Activated CD8-positive, alpha-beta T cell treated with anti-CD3 and anti-CD28 coated beads, Interleukin-2, amount 10 ng/mL, durations not matched to agents 7 days and 5 days (primary cell): ENCODE results near the gene FAM168B. TPM values are rescaled to one million over a fixed set of nuclear protein-coding genes. Genes with fewer than 3 reads are reported as not detected.

Source experiments
- ATAC-seq: fragments of 150-1000 bp; cut with Tn5 transposase; one replicate; pipeline ENCODE4 v1.10.0; 2021; ENCODE audit warnings: moderate library complexity
- CTCF ChIA-PET: fragments of 350-600 bp; sonication (Branson Sonifier 250); formaldehyde crosslinking; loops from one replicate; lab custom pipeline; 2021; ENCODE audit warnings: antibody characterized with exemption; lab: Charles Lee
- POLR2A ChIA-PET: fragments of 350-600 bp; sonication (Branson Sonifier 250); formaldehyde crosslinking; loops from one replicate; lab custom pipeline; 2021; ENCODE audit warnings: antibody characterized with exemption; lab: Charles Lee
- DNase-seq: peaks from one replicate; pipeline ENCODE4 v3.0.0-alpha.2; 2020
- H3K27ac Mint-ChIP-seq: one replicate; pipeline ENCODE4 v1.8.0; 2021; ENCODE audit warnings: mild to moderate bottlenecking, mixed read lengths
- H3K27me3 Mint-ChIP-seq: one replicate; pipeline ENCODE4 v1.8.0; 2021; ENCODE audit warnings: low read depth, mixed read lengths
- H3K36me3 Mint-ChIP-seq: one replicate; pipeline ENCODE4 v1.8.0; 2021; ENCODE audit warnings: low read depth, mixed read lengths
- H3K4me1 Mint-ChIP-seq: one replicate; pipeline ENCODE4 v1.8.0; 2021; ENCODE audit warnings: low read depth, mixed read lengths
- H3K4me3 Mint-ChIP-seq: one replicate; pipeline ENCODE4 v1.8.0; 2021; ENCODE audit warnings: mild to moderate bottlenecking, mixed read lengths
- H3K9me3 Mint-ChIP-seq: one replicate; pipeline ENCODE4 v1.8.0; 2022; ENCODE audit warnings: mixed read lengths; ENCODE audit not compliant: insufficient read depth
- total RNA-seq, 2 experiments: library from RNA; stranded (reverse); gene quantifications; one replicate each; pipeline ENCODE4 v1.2.3, GENCODE V29; 2021

FAM168B gene
- total RNA-seq, 2 experiments from 2014 or later: 50.8 to 51.8 TPM

DNA sequence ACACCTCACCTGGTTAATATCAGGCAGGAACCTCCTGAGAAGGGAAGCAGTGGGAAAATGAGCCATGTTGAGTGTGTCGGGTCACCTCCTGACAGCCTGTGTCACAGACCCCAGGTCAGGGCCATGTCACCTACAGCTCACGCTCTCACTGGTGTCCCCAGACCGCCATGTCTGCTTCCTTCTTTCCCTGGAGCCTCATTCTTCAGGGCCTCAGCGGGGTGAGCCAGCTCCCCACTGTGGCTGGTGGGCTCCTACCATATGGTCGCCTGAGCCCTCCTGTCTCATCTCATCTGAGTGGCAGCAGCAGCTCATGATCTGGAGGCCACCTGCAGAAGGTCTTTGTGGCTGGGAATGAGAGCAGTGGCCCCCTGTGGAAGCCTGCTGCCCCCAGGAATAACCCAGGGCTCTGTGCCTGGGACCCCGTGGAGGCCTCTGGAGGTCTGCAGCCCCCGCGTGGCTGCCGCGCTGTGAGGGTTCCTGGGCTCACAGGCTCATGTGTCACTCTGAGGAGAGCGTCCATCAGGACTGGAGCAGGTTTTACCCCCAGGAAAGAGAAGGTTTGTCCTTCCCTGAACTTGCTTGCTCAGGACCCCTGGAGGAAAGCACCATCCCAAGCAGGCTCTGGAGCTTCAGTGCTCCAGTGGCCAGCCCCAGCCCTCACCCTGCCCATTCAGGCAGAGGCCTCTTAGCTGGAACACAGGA lies 56.4 kb downstream of the FAM168B start:
- ChIA-PET POLR2A (interaction anchor here (0.9 to 1.0 kb wide), 2 partner anchors 56 to 57 kb away, joined by 3 read pairs; partner anchors contain the start of gene FAM168B), CTCF (no interaction called here)
- no peak overlapping the region for H3K4me3 Mint-ChIP-seq
- H3K27ac Mint-ChIP-seq: no peak overlapping the region
- DNase-seq: no peak
- H3K36me3 Mint-ChIP-seq: peaks cover 13% of the 10 kb centered on the region
- ATAC-seq: no peak
- peaks cover 29% of the 10 kb centered on the region for H3K27me3 Mint-ChIP-seq
- H3K4me1 Mint-ChIP-seq: peaks cover 43% of the 10 kb centered on the region
- H3K9me3 Mint-ChIP-seq: no peaks in the 10 kb centered on the region

DNA sequence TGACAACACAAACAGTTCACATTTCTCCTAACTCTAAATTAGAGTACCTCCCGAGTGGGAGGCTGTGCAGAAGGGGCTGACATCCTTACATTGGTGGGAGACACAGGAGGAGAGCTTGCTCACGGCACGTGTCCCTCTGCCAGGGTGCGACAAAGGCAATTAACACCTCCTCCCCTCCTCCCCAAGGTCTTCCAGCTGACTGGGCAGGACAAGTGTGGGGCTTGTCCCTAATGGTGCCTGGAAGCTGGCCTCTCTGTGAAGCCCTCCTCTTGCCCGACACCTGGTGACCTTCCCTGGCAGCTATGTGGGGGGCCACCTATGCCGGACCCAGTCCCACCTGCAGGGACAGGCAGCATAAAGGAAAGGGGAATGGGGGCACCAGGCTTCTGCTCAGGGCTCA lies 57.0 kb downstream of the FAM168B start:
- no peak overlapping the region for H3K4me3 Mint-ChIP-seq
- H3K9me3 Mint-ChIP-seq: no peaks in the 10 kb centered on the region
- peaks cover 29% of the 10 kb centered on the region for H3K27me3 Mint-ChIP-seq
- CTCF ChIA-PET: no interaction called here
- no peak for DNase-seq
- H3K27ac Mint-ChIP-seq: no peak overlapping the region
- H3K36me3 Mint-ChIP-seq: peaks cover 11% of the 10 kb centered on the region
- peaks cover 37% of the 10 kb centered on the region for H3K4me1 Mint-ChIP-seq
- POLR2A ChIA-PET: interaction anchor here (0.5 to 1.0 kb wide), 3 partner anchors 56 to 68 kb away, joined by 3 to 5 read pairs (median 3); partner anchors contain the start of gene FAM168B
- no peak for ATAC-seq

- POLR2A ChIA-PET: interaction anchor here (0.5 to 1.0 kb wide), 2 partner anchors 57 to 68 kb away, joined by 3 to 5 read pairs; no protein-coding TSS in a partner anchor
- DNase-seq (peak; percentile 19), ATAC-seq (no peak)
- CTCF ChIA-PET: no interaction called here
- Mint-ChIP-seq H3K27ac (no peak overlapping the region), H3K4me3 (no peak overlapping the region), H3K27me3 (peaks cover 29% of the 10 kb centered on the region), H3K36me3 (peaks cover 7% of the 10 kb centered on the region), H3K9me3 (no peaks in the 10 kb centered on the region), H3K4me1 (peaks cover 32% of the 10 kb centered on the region)
Measured at GRCh38 chr2:131035826-131036231, 57.4 kb downstream of the FAM168B start.

DNA sequence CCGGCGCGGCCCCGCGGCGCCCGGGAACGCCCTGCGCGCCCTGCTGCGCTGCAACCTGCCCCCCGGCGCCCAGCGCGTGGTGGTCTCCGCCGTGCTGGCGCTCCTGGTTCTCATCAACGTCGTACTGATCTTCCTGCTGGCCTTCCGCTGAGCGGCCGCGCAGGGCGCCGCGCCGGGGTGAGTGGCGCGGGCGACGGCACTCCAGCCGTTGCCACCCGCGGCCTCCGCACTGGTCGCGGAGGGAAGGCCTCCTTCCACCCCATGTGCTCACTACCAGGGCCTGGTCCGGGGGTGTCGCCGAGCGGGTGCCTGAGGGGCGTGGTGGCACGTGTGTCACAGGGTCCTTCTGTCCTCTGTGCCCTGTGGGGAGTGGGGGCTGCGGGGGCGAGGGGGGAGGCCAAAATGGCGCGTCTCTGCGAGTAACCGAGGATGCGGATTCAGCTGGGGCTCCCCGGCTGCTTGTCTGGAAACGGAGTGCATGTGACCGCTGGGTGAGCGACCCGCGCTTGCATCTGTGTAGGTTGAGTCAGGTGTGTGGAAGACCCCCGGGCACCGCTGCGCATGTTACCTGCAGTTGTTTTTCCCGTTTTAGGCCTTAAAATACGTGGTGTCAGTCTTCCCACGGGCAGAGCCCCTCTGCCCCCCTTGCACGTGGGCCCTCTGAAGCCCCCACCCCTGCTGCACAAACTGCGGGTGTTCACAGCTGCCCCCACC lies 58.0 kb downstream of the FAM168B start:
- Mint-ChIP-seq H3K27me3 (peaks cover 32% of the 10 kb centered on the region), H3K9me3 (no peaks in the 10 kb centered on the region), H3K27ac (no peak overlapping the region), H3K4me3 (peak overlapping the region; percentile 61), H3K36me3 (peaks cover 7% of the 10 kb centered on the region), H3K4me1 (peaks cover 27% of the 10 kb centered on the region)
- peak; percentile 17 for DNase-seq
- ChIA-PET CTCF (no interaction called here), POLR2A (no interaction called here)
- ATAC-seq: peak; percentile 14

GRCh38 chr2:131034122-131035051 lies 58.9 kb downstream of the FAM168B start:
- Mint-ChIP-seq H3K36me3 (peaks cover 3% of the 10 kb centered on the region), H3K27me3 (peaks cover 36% of the 10 kb centered on the region), H3K4me3 (peak overlapping the region; percentile 38), H3K27ac (no peak overlapping the region), H3K9me3 (no peaks in the 10 kb centered on the region), H3K4me1 (peaks cover 20% of the 10 kb centered on the region)
- ATAC-seq (peak; percentile 56), DNase-seq (peak; percentile 22)
- ChIA-PET CTCF (no interaction called here), POLR2A (interaction anchor here (1.1 kb wide), 1 partner anchor 59 kb away, joined by 3 read pairs; the partner anchor contains the start of gene FAM168B)

DNA sequence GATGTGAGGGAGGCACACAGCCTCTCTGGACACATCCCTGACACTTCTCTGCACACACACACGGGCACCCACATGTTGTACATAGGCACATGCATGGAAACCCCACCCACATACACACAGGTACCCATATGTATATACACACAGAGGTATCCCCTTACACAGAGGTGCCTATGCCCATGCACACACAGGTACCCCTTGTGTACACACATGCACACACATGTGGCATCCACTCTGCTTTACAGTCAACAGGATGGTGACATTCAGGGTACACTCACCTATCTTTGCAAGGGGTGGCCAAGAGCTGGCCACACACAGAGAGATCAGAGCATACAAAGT lies 59.5 kb downstream of the FAM168B start:
- Mint-ChIP-seq H3K36me3 (no peaks in the 10 kb centered on the region), H3K27ac (no peak overlapping the region), H3K4me3 (no peak overlapping the region), H3K27me3 (peaks cover 36% of the 10 kb centered on the region), H3K4me1 (peaks cover 16% of the 10 kb centered on the region), H3K9me3 (no peaks in the 10 kb centered on the region)
- ChIA-PET CTCF (no interaction called here), POLR2A (interaction anchor here (1.1 kb wide), 1 partner anchor 60 kb away, joined by 3 read pairs; the partner anchor contains the start of gene FAM168B)
- ATAC-seq (no peak), DNase-seq (peak; percentile 18)

- CTCF ChIA-PET: interaction anchor here (0.8 kb wide), 1 partner anchor 10 kb away, joined by 3 read pairs; no protein-coding TSS in a partner anchor
- POLR2A ChIA-PET: interaction anchor here (1.0 kb wide), 1 partner anchor 19 kb away, joined by 3 read pairs; no protein-coding TSS in a partner anchor
- Mint-ChIP-seq H3K4me1 (peaks cover 9% of the 10 kb centered on the region), H3K27ac (no peak overlapping the region), H3K4me3 (no peak overlapping the region), H3K36me3 (no peaks in the 10 kb centered on the region), H3K27me3 (peaks cover 40% of the 10 kb centered on the region), H3K9me3 (no peaks in the 10 kb centered on the region)
- DNase-seq (peak; percentile 17), ATAC-seq (no peak)
Measured at GRCh38 chr2:131032393-131032836, 60.8 kb downstream of the FAM168B start.

DNA sequence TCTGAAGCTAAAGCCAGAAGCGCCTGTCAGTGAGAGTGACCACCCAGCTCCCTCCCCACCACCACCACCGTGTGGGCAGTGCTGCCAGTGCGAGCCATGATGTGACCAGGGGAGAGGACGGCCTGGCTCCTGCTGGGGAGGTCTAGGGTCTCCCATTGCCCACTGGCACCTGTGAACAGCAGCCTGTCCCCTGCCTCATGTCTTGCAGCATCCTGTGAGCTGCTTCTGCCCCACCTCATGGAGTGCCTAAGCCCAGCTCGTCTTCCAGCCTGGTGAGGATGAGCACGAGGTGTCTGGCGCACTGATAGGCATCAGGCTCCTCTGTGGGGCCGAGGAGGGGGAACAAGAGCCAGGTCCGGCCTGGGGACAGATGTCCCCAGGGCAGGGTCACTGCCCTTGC lies 61.4 kb downstream of the FAM168B start:
- H3K36me3 Mint-ChIP-seq: no peaks in the 10 kb centered on the region
- H3K4me3 Mint-ChIP-seq: no peak overlapping the region
- peak; percentile 19 for DNase-seq
- H3K9me3 Mint-ChIP-seq: no peaks in the 10 kb centered on the region
- POLR2A ChIA-PET: no interaction called here
- ATAC-seq: no peak
- H3K27ac Mint-ChIP-seq: no peak overlapping the region
- CTCF ChIA-PET: no interaction called here
- peaks cover 45% of the 10 kb centered on the region for H3K27me3 Mint-ChIP-seq
- H3K4me1 Mint-ChIP-seq: peaks cover 9% of the 10 kb centered on the region

- DNase-seq: peak; percentile 17
- ATAC-seq: no peak
- Mint-ChIP-seq H3K4me1 (peaks cover 9% of the 10 kb centered on the region), H3K36me3 (no peaks in the 10 kb centered on the region), H3K4me3 (no peak overlapping the region), H3K9me3 (no peaks in the 10 kb centered on the region), H3K27ac (no peak overlapping the region), H3K27me3 (peaks cover 48% of the 10 kb centered on the region)
- POLR2A ChIA-PET: no interaction called here
- CTCF ChIA-PET: no interaction called here
Measured at GRCh38 chr2:131031431-131031841, 61.8 kb downstream of the FAM168B start.

GRCh38 chr2:131030478-131030971 lies 62.7 kb downstream of the FAM168B start:
- DNase-seq (peak; percentile 18), ATAC-seq (no peak)
- Mint-ChIP-seq H3K4me3 (no peak overlapping the region), H3K9me3 (no peaks in the 10 kb centered on the region), H3K27me3 (peaks cover 44% of the 10 kb centered on the region), H3K36me3 (no peaks in the 10 kb centered on the region), H3K27ac (no peak overlapping the region), H3K4me1 (peaks cover 7% of the 10 kb centered on the region)
- ChIA-PET CTCF (no interaction called here), POLR2A (no interaction called here)

- no peaks in the 10 kb centered on the region for H3K36me3 Mint-ChIP-seq
- H3K4me3 Mint-ChIP-seq: no peak overlapping the region
- ChIA-PET CTCF (no interaction called here), POLR2A (interaction anchor here (1.5 kb wide), 1 partner anchor 11 kb away, joined by 3 read pairs; no protein-coding TSS in a partner anchor)
- H3K4me1 Mint-ChIP-seq: peaks cover 7% of the 10 kb centered on the region
- H3K27ac Mint-ChIP-seq: no peak overlapping the region
- H3K9me3 Mint-ChIP-seq: no peaks in the 10 kb centered on the region
- DNase-seq (peak; percentile 7), ATAC-seq (no peak)
- peaks cover 46% of the 10 kb centered on the region for H3K27me3 Mint-ChIP-seq
Measured at GRCh38 chr2:131029812-131030211, 63.4 kb downstream of the FAM168B start.
